GM13976 (cell line): ENCODE measurements around the gene IZUMO1.
"Not testable (repeated sequence)": the region's sequence is repeated elsewhere in the genome, so short reads cannot be mapped to it uniquely, and the experiment has no call there.

Source experiments
- DNase-seq: peaks from one replicate; pipeline ENCODE4 v3.0.0; 2012; ENCODE audit warnings: low spot score
- in situ Hi-C: fragments of 300-500 bp; cut with MboI; formaldehyde crosslinking; loops from one replicate; pipeline ENCODE4 v1.12.0; 2022; ENCODE audit warnings: low sequenced_read_pairs, mixed read lengths, inconsistent platforms; ENCODE audit not compliant: unreplicated experiment
- TF ChIP-seq, protein P1 (sequence below): IDR thresholded peaks from 2 replicates; pipeline ENCODE4 v1.5.1; 2012; ENCODE audit warnings: borderline replicate concordance, mild to moderate bottlenecking; ENCODE audit not compliant: insufficient read depth; ENCODE audit errors: extremely low read depth, missing control alignments, control extremely low read depth

The IZUMO1 gene

DNA sequence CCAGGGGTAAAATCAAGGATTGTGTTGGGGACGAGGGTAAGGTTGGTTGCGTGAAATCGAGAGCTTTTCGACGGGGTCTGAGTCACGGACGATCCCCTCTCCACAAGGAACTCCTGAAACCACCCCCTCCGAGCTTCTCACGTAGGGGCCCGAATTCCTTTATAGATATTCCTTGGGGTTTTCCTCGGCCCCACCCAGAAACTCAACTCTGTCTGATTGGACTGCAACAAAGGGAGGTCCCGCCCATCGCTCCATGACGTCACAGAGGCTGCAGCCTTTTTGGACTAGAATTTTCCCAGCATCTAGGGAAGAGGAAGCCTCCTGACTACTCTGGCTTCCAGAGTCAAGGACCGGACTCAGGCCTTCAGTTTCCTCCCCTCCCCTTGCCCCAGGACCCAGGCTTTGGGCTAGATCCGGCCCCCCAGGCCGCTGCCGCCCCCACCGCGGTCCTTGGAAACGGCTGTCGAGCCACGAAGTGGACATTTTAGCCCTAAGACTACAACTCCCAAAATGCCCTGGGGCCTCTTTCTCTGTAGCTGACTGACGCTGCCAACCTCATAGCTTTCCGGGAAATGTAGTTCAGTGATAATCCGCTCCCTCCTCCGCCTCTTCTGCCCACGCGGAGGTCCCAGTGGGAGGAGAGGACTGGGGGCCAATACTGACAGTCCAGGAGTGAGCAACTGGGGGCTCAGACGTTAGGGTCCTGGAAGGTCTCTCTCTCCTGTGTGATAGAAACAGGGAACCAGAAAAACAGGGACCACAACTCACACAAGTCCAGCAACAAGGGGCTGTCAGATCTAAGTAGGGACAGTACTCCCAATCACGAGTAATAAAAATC is at the start of gene IZUMO1:
IZUMO1 (minus strand) TSS at position 172 of the 838 bp plus-strand sequence. CDS start 1,050 bp downstream, outside the sequence.
- TF ChIP-seq, protein P1, sequence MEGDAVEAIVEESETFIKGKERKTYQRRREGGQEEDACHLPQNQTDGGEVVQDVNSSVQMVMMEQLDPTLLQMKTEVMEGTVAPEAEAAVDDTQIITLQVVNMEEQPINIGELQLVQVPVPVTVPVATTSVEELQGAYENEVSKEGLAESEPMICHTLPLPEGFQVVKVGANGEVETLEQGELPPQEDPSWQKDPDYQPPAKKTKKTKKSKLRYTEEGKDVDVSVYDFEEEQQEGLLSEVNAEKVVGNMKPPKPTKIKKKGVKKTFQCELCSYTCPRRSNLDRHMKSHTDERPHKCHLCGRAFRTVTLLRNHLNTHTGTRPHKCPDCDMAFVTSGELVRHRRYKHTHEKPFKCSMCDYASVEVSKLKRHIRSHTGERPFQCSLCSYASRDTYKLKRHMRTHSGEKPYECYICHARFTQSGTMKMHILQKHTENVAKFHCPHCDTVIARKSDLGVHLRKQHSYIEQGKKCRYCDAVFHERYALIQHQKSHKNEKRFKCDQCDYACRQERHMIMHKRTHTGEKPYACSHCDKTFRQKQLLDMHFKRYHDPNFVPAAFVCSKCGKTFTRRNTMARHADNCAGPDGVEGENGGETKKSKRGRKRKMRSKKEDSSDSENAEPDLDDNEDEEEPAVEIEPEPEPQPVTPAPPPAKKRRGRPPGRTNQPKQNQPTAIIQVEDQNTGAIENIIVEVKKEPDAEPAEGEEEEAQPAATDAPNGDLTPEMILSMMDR, result no peak
- in situ Hi-C loops, result no loop called here
- peak; percentile 84 for DNase-seq

DNA sequence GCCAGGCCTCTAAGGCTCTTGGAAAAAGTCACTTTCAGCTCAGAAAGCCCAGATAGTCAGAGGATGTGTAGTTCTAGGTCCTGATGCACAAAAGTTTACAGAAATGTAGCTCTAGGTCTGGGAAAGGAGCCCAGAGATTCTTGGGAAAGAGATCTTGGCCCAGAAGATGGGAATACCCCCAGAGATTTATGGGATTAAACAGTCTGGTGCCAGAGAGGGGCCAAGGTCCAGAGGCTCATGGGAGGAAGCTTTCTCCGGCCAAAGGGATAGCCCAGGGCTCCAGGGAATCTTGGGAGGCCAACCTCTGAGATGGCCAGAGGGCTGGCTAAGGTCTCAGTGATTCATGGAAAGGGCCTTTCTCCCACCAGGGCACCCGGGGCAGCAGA is 49.0 kb upstream of the IZUMO1 start:
- peak; percentile 34 for DNase-seq
- in situ Hi-C loops, result no loop called here
- TF ChIP-seq, protein P1, result no peak

DNA sequence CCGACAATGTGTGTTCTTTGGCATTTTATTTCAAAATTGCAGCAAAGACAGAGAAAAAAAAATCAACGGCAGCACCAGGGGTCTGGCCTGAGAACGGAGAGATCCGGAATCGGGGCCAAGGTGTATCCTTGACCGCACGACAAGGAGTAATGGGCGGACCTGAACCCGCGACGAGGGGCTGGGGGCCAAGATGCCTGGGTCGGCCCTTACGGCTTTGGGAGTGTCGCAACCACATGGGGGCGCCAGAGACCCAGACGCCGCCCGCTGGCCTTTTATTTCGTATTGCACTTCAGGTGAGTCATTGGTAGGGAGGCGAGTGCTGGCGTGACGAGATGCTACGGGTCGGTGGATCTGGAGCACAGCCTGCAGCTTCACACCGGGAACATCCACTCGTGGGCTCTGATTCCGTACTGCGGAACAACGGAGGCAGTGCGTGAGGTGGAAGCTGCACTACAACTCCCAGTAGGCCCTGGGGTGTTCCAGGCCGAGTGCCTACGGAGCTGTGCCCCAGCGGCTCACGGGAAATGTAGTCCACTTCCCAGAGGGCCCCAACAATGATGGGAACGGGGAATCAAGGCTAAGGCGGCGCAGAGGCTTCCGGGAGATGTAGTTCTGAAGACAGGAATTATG is 48.5 kb upstream of the IZUMO1 start:
- in situ Hi-C loops, result no loop called here
- TF ChIP-seq, protein P1, result peak; percentile 80
- peak; percentile 95 for DNase-seq

DNA sequence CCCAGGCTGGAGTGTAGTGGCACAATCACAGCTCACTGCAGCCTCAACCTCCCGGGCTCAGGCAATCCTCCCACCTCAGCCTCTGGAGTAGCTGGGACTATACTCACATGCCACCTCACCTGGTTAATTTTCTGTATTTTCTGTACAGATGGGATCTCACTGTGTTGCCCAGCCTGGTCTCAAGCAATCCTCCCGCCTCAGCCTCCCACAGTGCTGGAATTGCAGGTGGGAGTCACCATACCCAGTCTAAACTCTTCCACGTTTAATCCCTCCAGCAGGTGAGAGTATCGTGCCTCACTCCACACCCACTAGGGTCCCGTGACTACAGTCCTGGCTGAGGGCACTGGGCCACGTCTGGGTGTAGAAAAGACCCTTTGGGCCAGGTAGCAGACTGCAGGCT is 47.6 kb upstream of the IZUMO1 start:
- TF ChIP-seq, protein P1, result no peak
- DNase-seq, result peak; percentile 21
- in situ Hi-C loops, result loop anchor here (5.0 kb wide), 2 partner anchors 48 to 178 kb away; no protein-coding TSS in a partner anchor

DNA sequence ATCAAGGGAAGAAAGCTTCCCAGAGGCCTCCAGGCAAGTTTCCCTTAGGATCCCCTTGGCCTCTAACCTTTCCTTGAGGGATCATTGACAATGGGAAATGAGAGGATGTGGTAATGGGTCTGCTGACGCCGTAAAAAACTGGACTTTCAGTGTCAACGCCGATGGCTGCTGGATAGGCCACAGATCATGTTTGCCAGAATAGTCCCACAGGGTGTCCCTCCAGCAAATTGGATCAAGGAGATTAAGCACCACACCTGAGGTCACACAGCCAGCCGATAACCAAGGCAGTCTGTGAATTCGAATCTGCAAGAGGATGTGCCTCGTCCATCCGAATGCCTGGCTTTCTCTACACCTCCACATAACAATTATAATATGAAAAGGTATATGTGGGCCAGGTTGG is 46.6 kb upstream of the IZUMO1 start:
- in situ Hi-C loops, result loop anchor here (5.0 kb wide), 2 partner anchors 49 to 179 kb away; no protein-coding TSS in a partner anchor
- TF ChIP-seq, protein P1, result no peak

DNA sequence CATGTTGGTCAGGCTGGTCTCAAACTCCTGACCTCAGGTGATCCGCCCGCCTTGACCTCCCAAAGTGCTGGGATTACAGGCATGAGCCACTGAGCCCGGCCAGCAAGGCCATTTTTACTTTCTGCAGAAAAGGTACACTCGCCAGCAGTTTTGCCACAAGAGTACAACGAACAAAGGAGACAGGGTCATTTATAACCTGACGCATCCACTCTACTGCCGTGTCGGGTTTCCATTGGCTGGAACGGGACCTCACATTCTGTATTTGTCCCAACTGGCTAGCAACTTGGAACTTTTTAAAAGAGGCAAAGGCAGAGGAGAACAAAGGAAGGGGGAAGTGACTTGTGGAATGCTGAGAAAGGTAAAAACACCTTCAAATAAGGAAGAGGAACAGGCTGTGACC is 40.6 kb upstream of the IZUMO1 start:
- in situ Hi-C loops, DNase-seq: not testable (repeated sequence)

More for the DNA sequence above, 46.6 kb upstream of the IZUMO1 start:
- DNase-seq, result no peak

DNA sequence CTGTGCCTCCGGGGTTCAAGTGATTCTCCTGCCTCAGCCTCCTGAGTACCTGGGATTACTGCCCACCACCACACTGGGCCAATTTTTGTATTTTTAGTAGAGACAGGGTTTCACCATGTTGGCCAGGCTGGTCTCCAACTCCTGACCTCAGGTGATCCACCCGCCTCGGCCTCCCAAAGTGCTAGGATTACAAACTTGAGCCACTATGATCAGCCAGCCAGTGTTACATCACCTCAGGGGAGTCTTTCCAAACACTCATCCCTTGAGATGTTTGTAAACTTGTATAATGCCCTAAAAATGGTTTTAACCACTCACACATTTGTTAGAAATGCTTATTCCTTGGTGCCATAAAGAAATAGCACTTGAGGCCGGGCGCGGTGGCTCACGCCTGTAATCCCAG is 39.7 kb upstream of the IZUMO1 start:
- in situ Hi-C loops, result not testable (repeated sequence)

More for the DNA sequence above, 39.7 kb upstream of the IZUMO1 start:
- not testable (repeated sequence) for DNase-seq
